Measurements from ENCODE around the gene TUT7. TPM values are rescaled to one million over a fixed set of nuclear protein-coding genes. Genes with fewer than 3 reads are reported as not detected.

TUT7 gene
- polyA plus RNA-seq, 1 donor = 12.9 TPM

- DNase-seq = no peak
Measured at GRCh38 chr9:86250123-86250522, 104.1 kb downstream of the TUT7 start.

- DNase-seq = no peak
Measured at GRCh38 chr9:86248746-86249145, 105.5 kb downstream of the TUT7 start.

- DNase-seq = no peak
Measured at GRCh38 chr9:86246752-86247161, 107.5 kb downstream of the TUT7 start.

- peak; percentile 7 for DNase-seq
Measured at GRCh38 chr9:86242071-86242470, 112.1 kb downstream of the TUT7 start.

- no peak for DNase-seq
Measured at GRCh38 chr9:86241216-86241615, 113.0 kb downstream of the TUT7 start.

- DNase-seq = no peak
Measured at GRCh38 chr9:86238861-86239770, 115.1 kb downstream of the TUT7 start.

Other genes with a start within 250 kb of the TUT7 start
- gene C9orf153, start 94.8 kb downstream of the TUT7 start, polyA plus RNA-seq (ENCODE audit: insufficient read length) = 0.22 TPM
- 27.3 TPM for gene ISCA1, start 71.9 kb downstream of the TUT7 start, polyA plus RNA-seq (ENCODE audit: insufficient read length)

All from hindlimb muscle (tissue), 1 donor.